GM18499 (cell line): Measurements from ENCODE around the gene NUSAP1.
"Not testable (repeated sequence)": the region's sequence is repeated elsewhere in the genome, so short reads cannot be mapped to it uniquely, and the experiment has no call there.

Experiments
- ATAC-seq: cut with Tn5 transposase; IDR thresholded peaks from one replicate; pipeline ENCODE4 v1.9.1; 2021; ENCODE audit warnings: moderate number of reproducible peaks; ENCODE audit not compliant: insufficient read depth, unreplicated experiment

Gene NUSAP1

DNA sequence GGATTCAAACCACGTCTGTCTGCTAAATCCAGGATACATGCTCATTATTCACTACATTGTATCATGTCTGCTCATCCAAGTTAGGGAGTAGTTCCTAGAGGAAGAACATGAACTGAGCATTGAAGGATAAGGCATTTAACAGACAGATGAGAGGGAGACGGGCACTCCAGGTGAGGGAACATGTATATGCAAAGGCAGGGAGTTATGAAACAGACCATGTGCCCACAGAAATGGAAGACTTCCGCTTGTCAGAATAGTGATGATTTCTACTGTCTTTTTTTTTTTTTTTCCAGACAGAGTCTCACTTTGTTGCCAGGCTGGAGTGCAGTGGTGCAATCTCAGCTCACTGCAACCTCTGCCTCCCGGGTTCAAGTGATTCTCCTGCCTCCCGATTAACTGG lies 74.7 kb downstream of the NUSAP1 start:
- ATAC-seq: no peak

DNA sequence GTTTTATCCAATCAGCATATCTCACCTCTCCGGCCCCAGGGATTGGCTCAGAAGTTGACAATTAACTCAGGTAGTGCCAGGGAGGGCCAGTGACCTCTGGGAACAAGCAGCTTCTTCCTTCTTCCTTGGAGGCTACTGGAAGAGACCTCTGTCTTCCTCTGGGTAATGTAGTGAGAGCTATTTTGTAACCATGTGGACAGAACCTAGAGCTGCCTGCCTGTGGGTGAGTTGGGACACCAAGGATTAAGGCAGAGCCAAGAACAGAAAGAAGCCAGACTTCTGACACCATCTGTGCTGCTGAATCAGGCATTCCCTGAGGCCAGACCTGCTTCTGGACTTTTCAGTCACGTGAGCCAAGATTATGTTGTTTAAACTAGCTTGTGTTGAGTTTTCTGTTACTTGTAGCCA lies 75.6 kb downstream of the NUSAP1 start:
- no peak for ATAC-seq

DNA sequence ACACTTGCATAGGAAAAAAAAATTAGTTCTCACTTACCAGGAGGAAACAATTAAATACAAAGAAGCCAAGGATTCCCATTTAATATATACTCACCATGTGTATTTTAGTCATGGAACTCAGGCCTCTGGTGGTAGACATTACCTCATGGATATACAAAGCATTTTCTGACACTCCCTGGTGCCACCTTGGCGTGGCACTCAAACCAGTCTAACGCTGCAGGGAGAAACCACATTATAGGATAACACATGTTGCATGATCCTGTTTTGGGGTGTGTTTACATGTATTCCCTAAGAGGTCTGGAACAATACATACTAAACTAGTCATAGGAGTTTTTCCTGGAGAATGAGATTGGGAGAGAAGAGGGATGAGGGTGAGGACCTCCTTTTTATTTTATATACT lies 78.3 kb downstream of the NUSAP1 start:
- no peak for ATAC-seq

DNA sequence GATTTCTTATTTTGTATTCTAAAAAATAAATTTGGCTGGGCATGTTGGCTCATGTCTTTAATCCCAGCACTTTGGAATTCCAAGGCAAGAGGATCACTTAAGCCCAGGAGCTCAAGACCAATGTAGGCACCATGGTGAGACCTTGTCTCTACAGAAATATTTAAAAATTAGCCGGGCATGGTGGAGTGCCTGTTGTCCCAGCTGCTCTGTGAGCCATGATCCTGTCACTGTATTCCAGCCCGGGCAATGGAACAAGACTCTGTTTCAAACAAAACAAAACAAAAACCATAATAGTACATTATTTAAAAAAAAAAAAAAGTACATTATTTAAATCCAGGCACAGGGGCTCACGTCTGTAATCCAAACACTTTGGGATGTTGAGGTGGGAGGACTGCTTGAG lies 78.8 kb downstream of the NUSAP1 start:
- ATAC-seq: no peak

DNA sequence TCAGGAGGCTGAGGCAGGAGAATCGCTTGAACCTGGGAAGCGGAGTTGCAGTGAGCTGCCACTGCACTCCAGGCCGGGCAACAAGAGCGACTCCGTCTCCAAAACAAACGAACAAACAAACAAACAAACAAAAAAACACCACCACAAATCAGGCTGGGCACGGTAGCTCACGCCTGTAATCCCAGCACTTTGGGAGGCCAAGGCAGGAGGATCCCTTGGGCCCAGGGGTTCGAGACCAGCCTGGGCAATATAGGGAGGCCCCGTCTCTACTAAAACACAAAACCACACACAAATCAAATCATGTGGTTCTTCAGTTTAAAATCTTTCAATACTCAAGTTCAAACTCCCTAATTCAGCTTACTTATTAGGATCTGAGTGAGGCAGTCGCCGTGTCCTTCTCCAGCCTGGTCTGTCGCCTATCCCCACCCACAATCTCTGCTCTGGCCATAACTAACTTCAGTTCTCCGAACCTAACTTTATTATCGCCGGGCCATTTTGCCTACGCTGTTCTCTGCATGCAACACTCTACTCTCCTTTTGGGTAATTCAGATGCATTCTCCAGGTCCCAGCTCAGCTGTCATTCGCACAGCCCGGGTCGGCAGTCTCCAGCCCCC lies 83.6 kb downstream of the NUSAP1 start:
- ATAC-seq: no peak

DNA sequence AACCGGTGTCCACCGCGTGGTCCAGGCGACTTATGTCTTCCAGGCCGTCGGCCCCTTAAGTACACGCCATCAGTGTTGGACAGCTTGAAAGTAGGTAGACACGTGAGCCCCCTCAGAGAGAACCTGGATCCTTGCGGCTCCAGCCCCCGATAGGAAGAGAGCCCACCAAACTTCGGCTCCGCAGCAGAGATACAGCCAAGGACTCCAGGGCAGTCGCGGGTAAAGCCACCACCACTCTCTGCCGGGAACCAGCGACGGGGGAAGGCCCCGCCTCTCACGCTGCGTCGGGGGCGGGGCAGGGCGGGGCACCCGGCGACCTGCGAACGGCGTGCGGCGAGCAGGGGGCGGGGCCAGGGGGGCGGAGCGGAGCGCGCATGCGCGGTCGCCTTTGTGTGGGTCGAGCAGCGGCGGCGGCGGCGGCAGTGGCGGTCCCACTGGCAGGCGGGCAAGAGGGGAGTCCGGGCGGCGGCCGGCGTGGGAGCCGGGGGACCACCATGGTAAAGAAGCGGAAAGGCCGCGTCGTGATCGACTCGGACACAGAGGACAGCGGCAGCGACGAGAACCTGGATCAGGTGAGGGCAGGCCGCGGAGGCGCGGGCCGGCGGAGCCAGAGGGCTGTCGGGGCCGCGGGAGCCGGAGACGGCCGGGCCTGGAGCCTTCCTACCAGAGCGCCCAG lies 84.2 kb downstream of the NUSAP1 start, which contains the start of gene RTF1:
Gene RTF1, plus strand, starts transcription at position 354 of the 676 bp plus-strand sequence. Its CDS starts 21 bp downstream, at position 375.
- ATAC-seq: no peak

DNA sequence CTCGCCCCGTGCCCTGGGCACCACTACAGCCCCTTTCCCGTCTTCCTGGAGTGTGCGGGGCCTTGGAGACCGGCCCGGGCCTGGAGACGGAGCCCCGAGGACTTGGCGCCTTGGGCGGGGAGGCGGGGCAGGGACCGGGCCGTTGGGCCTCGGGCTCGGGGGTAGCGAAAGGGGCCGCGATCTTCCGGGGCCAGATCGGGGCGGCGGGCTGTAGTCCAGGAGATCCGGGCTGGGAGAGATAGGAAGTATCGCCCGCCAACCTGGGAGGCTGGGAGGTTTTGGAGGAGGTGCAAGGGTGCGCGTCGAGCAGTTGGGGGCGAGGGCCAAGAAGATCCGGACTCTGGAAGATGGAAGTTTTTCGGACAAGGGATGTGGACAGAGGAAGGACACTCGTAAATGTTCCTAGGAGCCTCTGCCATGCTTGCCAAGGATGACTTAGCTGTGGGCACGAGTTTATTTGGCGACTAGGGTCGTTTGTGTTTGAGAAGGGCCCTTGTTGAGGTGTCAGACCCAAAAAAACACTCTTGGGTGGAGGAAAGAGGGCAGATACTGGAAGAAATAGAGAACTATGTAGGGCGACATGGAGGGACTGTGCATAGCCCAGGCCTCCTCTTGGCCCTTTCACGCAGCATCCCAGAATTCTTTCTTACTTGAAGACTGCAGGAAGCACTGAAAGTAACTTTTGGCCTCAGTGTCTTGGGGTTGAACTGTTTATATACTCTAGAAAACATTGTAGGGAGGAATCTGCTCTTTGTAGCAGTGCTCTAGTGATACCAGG lies 84.9 kb downstream of the NUSAP1 start:
- no peak for ATAC-seq

DNA sequence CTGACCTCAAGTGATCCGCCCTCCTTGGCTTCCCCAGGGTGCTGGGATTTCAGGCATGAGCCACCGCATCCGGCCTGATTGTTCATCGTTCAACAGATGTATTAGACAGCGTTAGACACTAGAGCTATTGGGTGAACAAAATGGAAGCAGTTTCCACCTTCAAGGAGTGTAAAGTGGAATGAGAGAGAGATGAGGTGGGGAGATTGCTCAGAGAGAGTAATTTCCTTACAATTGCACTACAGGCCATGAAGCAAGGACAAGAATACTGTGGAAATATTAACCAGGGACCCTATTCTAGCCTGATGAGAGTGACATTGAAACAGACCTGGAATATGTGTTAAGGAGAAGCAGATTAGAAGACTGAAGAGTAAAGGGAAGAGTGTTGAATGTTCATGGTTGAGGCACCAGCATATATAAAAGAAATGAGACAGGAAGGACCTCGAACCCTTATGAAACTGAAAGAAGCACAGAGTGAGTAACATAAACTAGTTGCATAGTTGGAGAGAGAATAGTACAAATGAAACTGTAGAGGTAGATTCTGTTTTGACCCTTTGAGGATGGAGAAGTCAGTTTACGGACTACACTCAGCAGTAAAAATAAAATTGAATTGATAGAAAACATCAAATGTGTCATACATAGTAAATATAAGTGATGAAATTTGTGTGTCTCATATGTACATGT lies 91.4 kb downstream of the NUSAP1 start:
- peak; percentile 83 for ATAC-seq

DNA sequence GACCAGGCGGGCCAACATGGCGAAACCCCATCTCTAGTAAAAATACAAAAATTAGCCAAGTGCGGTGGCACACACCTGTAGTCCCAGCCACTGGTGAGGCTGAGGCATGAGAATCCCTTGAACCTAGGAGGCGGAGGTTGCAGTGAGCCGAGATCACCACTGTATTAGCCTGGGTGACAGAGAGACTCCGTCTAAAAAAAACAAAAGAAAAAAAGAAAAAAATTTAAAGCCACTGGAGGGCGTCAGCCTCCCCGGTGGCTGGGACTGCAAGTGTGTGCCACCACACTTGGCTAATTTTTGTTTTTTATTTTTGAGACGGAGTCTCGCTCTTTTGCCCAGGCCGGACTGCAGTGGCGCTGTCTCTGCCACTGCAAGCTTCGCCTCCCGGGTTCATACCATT lies 92.1 kb downstream of the NUSAP1 start:
- no peak for ATAC-seq

DNA sequence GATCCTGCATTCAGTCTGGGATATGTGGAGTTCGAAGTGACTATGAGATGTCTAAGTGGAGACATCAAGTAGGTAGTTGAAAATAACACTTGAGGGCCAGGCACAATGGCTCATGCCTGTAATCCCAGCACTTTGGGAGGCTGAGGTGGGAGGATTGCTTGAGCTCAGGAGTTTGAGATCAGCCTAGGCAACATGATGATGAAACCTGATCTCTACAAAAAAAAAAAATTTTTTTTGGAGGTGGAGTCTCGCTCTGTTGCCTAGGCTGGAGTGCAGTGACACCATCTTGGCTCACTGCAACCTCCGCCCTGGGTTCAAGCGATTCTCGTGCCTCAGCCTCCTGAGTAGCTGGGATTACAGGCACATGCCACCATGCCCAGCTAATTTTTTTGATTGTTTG lies 93.2 kb downstream of the NUSAP1 start:
- not testable (repeated sequence) for ATAC-seq

DNA sequence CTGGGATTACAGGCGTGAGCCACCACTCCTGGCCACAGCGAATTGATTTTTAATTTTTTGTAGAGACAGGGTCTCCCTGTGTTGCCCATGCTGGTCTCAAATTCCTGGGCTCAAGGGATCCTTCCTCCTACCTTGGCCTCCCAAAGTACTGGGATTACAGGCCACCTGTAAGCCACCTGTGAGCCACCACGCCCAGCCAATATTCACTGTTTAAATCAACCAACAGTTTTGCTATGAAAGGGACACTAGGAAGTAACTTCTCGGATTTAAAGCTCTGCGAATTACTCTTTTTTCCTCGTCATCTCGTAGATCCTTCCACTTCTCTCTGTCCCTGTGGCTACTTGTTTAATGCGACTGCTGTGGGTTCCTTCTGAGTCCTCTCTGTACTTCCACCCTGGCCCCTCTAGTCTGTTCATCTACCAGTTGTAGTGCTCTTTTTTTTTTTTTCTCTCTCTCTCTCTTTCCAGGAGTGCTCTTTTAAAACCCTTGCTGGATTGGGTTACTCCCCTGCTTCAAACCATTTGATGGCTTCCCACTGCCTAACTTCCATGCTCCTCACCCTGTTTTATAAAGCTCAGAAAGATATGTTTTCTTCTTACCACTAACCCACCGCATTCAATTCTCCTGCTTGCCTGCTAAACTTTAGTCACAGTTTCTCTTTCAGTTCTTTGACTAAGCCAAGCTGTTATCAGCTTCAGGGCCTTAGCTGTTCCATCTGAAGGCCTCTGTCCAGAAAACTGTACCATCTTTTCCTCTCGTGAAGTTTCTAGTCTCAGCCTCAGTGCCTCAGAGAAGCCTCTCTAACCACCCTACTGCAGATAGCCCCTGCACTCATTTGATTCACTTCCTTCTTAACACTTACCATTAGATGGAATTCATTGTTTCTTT lies 96.6 kb downstream of the NUSAP1 start:
- no peak for ATAC-seq
